Esophagus squamous epithelium (tissue), 5 donors: ENCODE data around the gene SLC35F3. TPM values are rescaled to one million over a fixed set of nuclear protein-coding genes. Genes with fewer than 3 reads are reported as not detected.

Experiments used
- DNase-seq: peaks from one replicate; lab custom pipeline; 2025; lab: John Stamatoyannopoulos, UW
- H3K27ac ChIP-seq, 4 donors: fragments of 200-600 bp; sonication (generic); one replicate each; pipeline ENCODE4 v1.5.1; 2016 to 2019; ENCODE audit warnings: mild to moderate bottlenecking in 1 of 4
- H3K27me3 ChIP-seq, 4 donors: fragments of 200-600 bp; sonication (generic); 1 replicate in 3 of 4; 2 replicates in 1 of 4; pipeline versions ENCODE4 v1.5.1 to v1.6.0; 2017 to 2021; ENCODE audit warnings: antibody characterized with exemption in 1 of 4
- H3K36me3 ChIP-seq, 3 donors: fragments of 200-600 bp; sonication (generic); one replicate each; pipeline ENCODE4 v1.5.1; 2016 to 2019
- H3K4me1 ChIP-seq, 3 donors: fragments of 200-600 bp; sonication (generic); one replicate each; pipeline ENCODE4 v1.5.1; 2017 to 2019
- H3K4me3 ChIP-seq, 4 donors: fragments of 200-600 bp; sonication (generic); 1 replicate in 3 of 4; 2 replicates in 1 of 4; pipeline ENCODE4 v1.5.1; 2016 to 2019; ENCODE audit warnings: mild to moderate bottlenecking in 2 of 4, moderate library complexity in 1 of 4
- H3K9me3 ChIP-seq, 3 donors: fragments of 200-600 bp; sonication (generic); one replicate each; pipeline ENCODE4 v1.5.1; 2016 to 2019
- CTCF ChIP-seq, 6 experiments: fragments of 450-650 bp in 4 of 6; fragments of 200-600 bp in 2 of 6; sonication (generic) in 2 of 6; IDR thresholded peaks; one replicate each; pipeline ENCODE4 v1.5.1; 2016 to 2019; ENCODE audit warnings: antibody characterized with exemption in 6 of 6, mild to moderate bottlenecking in 4 of 6, moderate library complexity in 4 of 6
- POLR2A ChIP-seq, 4 donors: fragments of 450-650 bp; IDR thresholded peaks; one replicate each; pipeline ENCODE4 v1.6.1; 2017; ENCODE audit warnings: antibody characterized with exemption in 4 of 4, mild to moderate bottlenecking in 4 of 4, moderate library complexity in 3 of 4
- WGBS, 2 donors: methylation state at CpG; one replicate each; pipeline ENCODE4 v1.1.5; 2018; 5-methylcytosine and 5-hydroxymethylcytosine counted together
- intact Hi-C: fragments of 100-400 bp; cut with DNase I; formaldehyde crosslinking; loops from one replicate; pipeline ENCODE4 v1.15.0; 2022
- total RNA-seq, 4 donors: library from RNA; depleted of rRNA; stranded (reverse); fragments of >200 nt; gene quantifications; one replicate each; pipeline ENCODE4 v1.1.0, GENCODE V29; 2016
- donor health status: DM: yes; HTN: yes; CAD: no.

The SLC35F3 gene
- total RNA-seq, 4 donors from 2014 or later = 0.13 to 0.99 (median 0.55) TPM

- no peak for TF ChIP-seq CTCF (IDR thresholded peaks at IDR 0.05)
- no peak for TF ChIP-seq POLR2A (IDR thresholded peaks at IDR 0.05)
- H3K36me3 ChIP-seq = no peaks in the 10 kb centered on the region
- no peak overlapping the region for H3K4me3 ChIP-seq
- intact Hi-C loops = no loop called here
- H3K9me3 ChIP-seq = no peaks in the 10 kb centered on the region
- DNase-seq = no peak
- no peak overlapping the region for H3K27ac ChIP-seq
- H3K4me1 ChIP-seq = peaks cover 0 to 22% (median 4%) of the 10 kb centered on the region in 3 donors
- peaks cover 0 to 19% (median 0%) of the 10 kb centered on the region in 4 donors for H3K27me3 ChIP-seq
- 58 to 80% methylated on average over 1 of the region's 1 CpG for WGBS, 2 donors
Observed at GRCh38 chr1:234185438-234185837, 281.0 kb downstream of the SLC35F3 start.

- Histone ChIP-seq H3K4me1 (peaks cover 0 to 22% (median 4%) of the 10 kb centered on the region in 3 donors), H3K27ac (peak overlapping the region in 2 of 4 donors; percentile 3 to 35), H3K9me3 (no peaks in the 10 kb centered on the region), H3K4me3 (no peak overlapping the region), H3K27me3 (peaks cover 0 to 11% (median 0%) of the 10 kb centered on the region in 4 donors), H3K36me3 (no peaks in the 10 kb centered on the region)
- TF ChIP-seq POLR2A (IDR thresholded peaks at IDR 0.05) (no peak), CTCF (IDR thresholded peaks at IDR 0.05) (no peak)
- intact Hi-C loops = no loop called here
- no peak for DNase-seq
- 38 to 43% methylated on average over 5 to 6 of the region's 6 CpGs for whole genome bisulfite sequencing, 2 donors
Observed at GRCh38 chr1:234186037-234186688, 281.7 kb downstream of the SLC35F3 start.

- no peaks in the 10 kb centered on the region for H3K9me3 ChIP-seq
- DNase-seq = no peak
- no peak for TF ChIP-seq POLR2A (IDR thresholded peaks at IDR 0.05)
- TF ChIP-seq CTCF (IDR thresholded peaks at IDR 0.05) = peak in 5 of 6 experiments; percentile 23 to 82 (median 36)
- peaks cover 0 to 11% (median 0%) of the 10 kb centered on the region in 4 donors for H3K27me3 ChIP-seq
- peaks cover 0 to 22% (median 4%) of the 10 kb centered on the region in 3 donors for H3K4me1 ChIP-seq
- H3K4me3 ChIP-seq = no peak overlapping the region
- 10 to 14% methylated on average over 2 of the region's 3 CpGs for WGBS, 2 donors
- intact Hi-C loops = no loop called here
- H3K27ac ChIP-seq = peak overlapping the region in 1 of 4 donors; percentile 67
- H3K36me3 ChIP-seq = no peaks in the 10 kb centered on the region
Observed at GRCh38 chr1:234188454-234188792, 283.9 kb downstream of the SLC35F3 start.

- Histone ChIP-seq H3K9me3 (peaks cover 0 to 8% (median 7%) of the 10 kb centered on the region in 3 donors), H3K36me3 (no peaks in the 10 kb centered on the region), H3K27ac (no peak overlapping the region), H3K27me3 (peaks cover 0 to 44% (median 0%) of the 10 kb centered on the region in 4 donors), H3K4me3 (no peak overlapping the region), H3K4me1 (no peaks in the 10 kb centered on the region)
- no peak for DNase-seq
- no peak for TF ChIP-seq POLR2A (IDR thresholded peaks at IDR 0.05)
- no peak for TF ChIP-seq CTCF (IDR thresholded peaks at IDR 0.05)
- intact Hi-C loops = no loop called here
Observed at GRCh38 chr1:234197839-234198238, 293.4 kb downstream of the SLC35F3 start.

GRCh38 chr1:234199476-234200127, 295.1 kb downstream of the SLC35F3 start:
- Histone ChIP-seq H3K27me3 (peaks cover 0 to 38% (median 0%) of the 10 kb centered on the region in 4 donors), H3K36me3 (no peaks in the 10 kb centered on the region), H3K4me3 (no peak overlapping the region), H3K9me3 (peaks cover 0 to 8% (median 7%) of the 10 kb centered on the region in 3 donors), H3K4me1 (no peaks in the 10 kb centered on the region), H3K27ac (no peak overlapping the region)
- TF ChIP-seq POLR2A (IDR thresholded peaks at IDR 0.05) (no peak), CTCF (IDR thresholded peaks at IDR 0.05) (no peak)
- intact Hi-C loops = no loop called here
- DNase-seq = no peak
- 52% methylated on average over 2 of the region's 2 CpGs for WGBS, 2 donors
